Keratinocyte (primary cell): Measurements from ENCODE around the gene KIAA1958.

Source experiments
- EZH2 ChIP-seq: IDR thresholded peaks from one replicate; pipeline ENCODE4 v1.6.1; 2012; ENCODE audit warnings: inconsistent platforms, mild to moderate bottlenecking, low read length, moderate library complexity
- TF ChIP-seq, protein P1 (sequence below), 3 experiments: IDR thresholded peaks in 1 of 3; conservative IDR thresholded peaks in 1 of 3; optimal IDR thresholded peaks in 1 of 3; 2 replicates in 2 of 3; 3 replicates in 1 of 3; pipeline versions ENCODE3 to v1.5.1; 2011; ENCODE audit warnings: low read length in 3 of 3, mild to moderate bottlenecking in 3 of 3, moderate library complexity in 2 of 3, control low read depth in 1 of 3, inconsistent platforms in 1 of 3; ENCODE audit not compliant: insufficient read depth in 2 of 3; ENCODE audit errors: extremely low read depth in 1 of 3

DNA sequence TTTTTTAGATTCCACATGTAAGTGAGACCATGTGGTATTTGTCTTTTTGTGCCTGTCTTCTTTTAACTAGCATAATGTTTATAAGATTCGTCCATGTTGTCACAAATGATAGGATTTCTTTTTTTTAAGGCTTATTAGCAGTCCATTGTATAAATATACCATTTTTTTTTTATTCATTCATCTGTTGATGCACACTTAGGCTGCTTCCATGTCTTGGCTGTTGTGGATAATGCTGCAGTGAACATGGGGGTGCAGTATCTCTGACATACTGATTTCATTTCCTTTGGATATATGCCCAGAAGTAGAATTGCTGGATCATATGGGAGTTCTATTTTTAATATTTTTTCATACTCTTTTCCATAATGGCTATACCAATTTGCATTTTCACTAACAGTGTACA is 48.7 kb downstream of the KIAA1958 start:
- TF ChIP-seq, protein P1, sequence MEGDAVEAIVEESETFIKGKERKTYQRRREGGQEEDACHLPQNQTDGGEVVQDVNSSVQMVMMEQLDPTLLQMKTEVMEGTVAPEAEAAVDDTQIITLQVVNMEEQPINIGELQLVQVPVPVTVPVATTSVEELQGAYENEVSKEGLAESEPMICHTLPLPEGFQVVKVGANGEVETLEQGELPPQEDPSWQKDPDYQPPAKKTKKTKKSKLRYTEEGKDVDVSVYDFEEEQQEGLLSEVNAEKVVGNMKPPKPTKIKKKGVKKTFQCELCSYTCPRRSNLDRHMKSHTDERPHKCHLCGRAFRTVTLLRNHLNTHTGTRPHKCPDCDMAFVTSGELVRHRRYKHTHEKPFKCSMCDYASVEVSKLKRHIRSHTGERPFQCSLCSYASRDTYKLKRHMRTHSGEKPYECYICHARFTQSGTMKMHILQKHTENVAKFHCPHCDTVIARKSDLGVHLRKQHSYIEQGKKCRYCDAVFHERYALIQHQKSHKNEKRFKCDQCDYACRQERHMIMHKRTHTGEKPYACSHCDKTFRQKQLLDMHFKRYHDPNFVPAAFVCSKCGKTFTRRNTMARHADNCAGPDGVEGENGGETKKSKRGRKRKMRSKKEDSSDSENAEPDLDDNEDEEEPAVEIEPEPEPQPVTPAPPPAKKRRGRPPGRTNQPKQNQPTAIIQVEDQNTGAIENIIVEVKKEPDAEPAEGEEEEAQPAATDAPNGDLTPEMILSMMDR (optimal IDR thresholded peaks at IDR 0.05 in 1 of 3, IDR thresholded peaks at IDR 0.05 in 1 of 3, conservative IDR thresholded peaks at IDR 0.05 in 1 of 3; ENCODE audit: extremely low read depth in 1 of 3, insufficient read depth in 2 of 3, low read length in 3 of 3), result no peak
- no peak for TF ChIP-seq EZH2
